ENCODE results near the gene PRMT5. TPM values are rescaled to one million over a fixed set of nuclear protein-coding genes. Genes with fewer than 3 reads are reported as not detected.

Gene PRMT5
- total RNA-seq, 1 experiment from 2014 or later, result 107 TPM

GRCh38 chr14:22901799-22902198 lies 27.4 kb downstream of the PRMT5 start:
- intact Hi-C loops (cut with micrococcal nuclease; ENCODE audit: unreplicated experiment), result no loop called here
- TF ChIP-seq CTCF (IDR thresholded peaks at IDR 0.05; ENCODE audit: insufficient read depth in 1 of 2, low read depth in 1 of 2, low read length in 1 of 2, severe bottlenecking in 1 of 2, unreplicated experiment in 1 of 2), result no peak

GRCh38 chr14:22900081-22900799 lies 28.9 kb downstream of the PRMT5 start:
- H3K27me3 Mint-ChIP-seq (ENCODE audit: insufficient read depth, unreplicated experiment), result no peaks in the 10 kb centered on the region
- CTCF ChIA-PET, result interaction anchor here (0.6 to 1.6 kb wide), 18 partner anchors 10 to 330 kb away, joined by 3 to 10 read pairs (median 4); partner anchors contain the start of genes LRP10 and RBM23
- H3K36me3 ChIP-seq (ENCODE audit: control insufficient read depth, insufficient read depth, low read length), result peaks cover 10% of the 10 kb centered on the region
- intact Hi-C loops (cut with micrococcal nuclease; ENCODE audit: unreplicated experiment), result loop anchor here (1.0 kb wide), 3 partner anchors 28 to 343 kb away; no protein-coding TSS in a partner anchor
- TF ChIP-seq CTCF (IDR thresholded peaks at IDR 0.05; ENCODE audit: insufficient read depth in 1 of 2, low read depth in 1 of 2, low read length in 1 of 2, severe bottlenecking in 1 of 2, unreplicated experiment in 1 of 2), result peak; percentile 46 to 70
- 0 out of 2 replicates have a peak, but pooled peaks cover 7% of the 10 kb centered on the region for H3K4me1 ChIP-seq
- H3K4me3 Mint-ChIP-seq (ENCODE audit: unreplicated experiment), result no peak overlapping the region
- H3K4me3 ChIP-seq (ENCODE audit: low read depth, low read length), result no peak overlapping the region
- H3K27me3 ChIP-seq (replicated peaks; ENCODE audit: control insufficient read depth, insufficient read depth, low read length), result no peaks in the 10 kb centered on the region
- POLR2A ChIA-PET, result interaction anchor here (0.6 kb wide), 1 partner anchor 28 kb away, joined by 3 read pairs; no protein-coding TSS in a partner anchor
- H3K36me3 Mint-ChIP-seq (ENCODE audit: insufficient read depth, unreplicated experiment), result peaks cover 40% of the 10 kb centered on the region
- no peaks in the 10 kb centered on the region for H3K9me3 ChIP-seq
- H3K9me3 Mint-ChIP-seq (ENCODE audit: unreplicated experiment), result no peaks in the 10 kb centered on the region
- no peaks in the 10 kb centered on the region for H3K4me1 Mint-ChIP-seq (ENCODE audit: low read depth, unreplicated experiment)
- DNase-seq, result peak; percentile 57 to 64
- no peak overlapping the region for H3K27ac Mint-ChIP-seq (ENCODE audit: unreplicated experiment)
- no TSS peak for BruUV-seq (replicated peaks)

More at GRCh38 chr14:22901799-22902198, 27.4 kb downstream of the PRMT5 start:
- Histone ChIP-seq H3K4me3 (ENCODE audit: low read depth, low read length) (no peak overlapping the region), H3K36me3 (ENCODE audit: control insufficient read depth, insufficient read depth, low read length) (peaks cover 10% of the 10 kb centered on the region), H3K27me3 (replicated peaks; ENCODE audit: control insufficient read depth, insufficient read depth, low read length) (no peaks in the 10 kb centered on the region), H3K9me3 (no peaks in the 10 kb centered on the region), H3K4me1 (0 out of 2 replicates have a peak, but pooled peaks cover 7% of the 10 kb centered on the region)
- Mint-ChIP-seq H3K4me3 (ENCODE audit: unreplicated experiment) (no peak overlapping the region), H3K9me3 (ENCODE audit: unreplicated experiment) (no peaks in the 10 kb centered on the region), H3K27ac (ENCODE audit: unreplicated experiment) (no peak overlapping the region), H3K4me1 (ENCODE audit: low read depth, unreplicated experiment) (no peaks in the 10 kb centered on the region), H3K27me3 (ENCODE audit: insufficient read depth, unreplicated experiment) (no peaks in the 10 kb centered on the region), H3K36me3 (ENCODE audit: insufficient read depth, unreplicated experiment) (peaks cover 56% of the 10 kb centered on the region)
- no peak for DNase-seq
- ChIA-PET POLR2A (interaction anchor here (0.6 kb wide), 1 partner anchor 29 kb away, joined by 3 read pairs; no protein-coding TSS in a partner anchor), CTCF (interaction anchor here (0.7 to 1.1 kb wide), 2 partner anchors 30 to 49 kb away, joined by 3 to 4 read pairs; no protein-coding TSS in a partner anchor)
- no TSS peak for BruUV-seq (replicated peaks)

GRCh38 chr14:22898302-22899090 lies 30.7 kb downstream of the PRMT5 start:
- intact Hi-C loops (cut with micrococcal nuclease; ENCODE audit: unreplicated experiment), result no loop called here
- ChIA-PET CTCF (no interaction called here), POLR2A (no interaction called here)
- DNase-seq, result no peak
- Mint-ChIP-seq H3K36me3 (ENCODE audit: insufficient read depth, unreplicated experiment) (peaks cover 23% of the 10 kb centered on the region), H3K4me3 (ENCODE audit: unreplicated experiment) (no peak overlapping the region), H3K9me3 (ENCODE audit: unreplicated experiment) (no peaks in the 10 kb centered on the region), H3K27me3 (ENCODE audit: insufficient read depth, unreplicated experiment) (no peaks in the 10 kb centered on the region), H3K27ac (ENCODE audit: unreplicated experiment) (no peak overlapping the region), H3K4me1 (ENCODE audit: low read depth, unreplicated experiment) (no peaks in the 10 kb centered on the region)
- Histone ChIP-seq H3K4me3 (ENCODE audit: low read depth, low read length) (no peak overlapping the region), H3K27me3 (replicated peaks; ENCODE audit: control insufficient read depth, insufficient read depth, low read length) (no peaks in the 10 kb centered on the region), H3K4me1 (0 out of 2 replicates have a peak, but pooled peaks cover 7% of the 10 kb centered on the region), H3K9me3 (no peaks in the 10 kb centered on the region), H3K36me3 (ENCODE audit: control insufficient read depth, insufficient read depth, low read length) (peaks cover 7% of the 10 kb centered on the region)
- TF ChIP-seq CTCF (IDR thresholded peaks at IDR 0.05; ENCODE audit: insufficient read depth in 1 of 2, low read depth in 1 of 2, low read length in 1 of 2, severe bottlenecking in 1 of 2, unreplicated experiment in 1 of 2), result no peak
- no TSS peak for BruUV-seq (replicated peaks)

Measured in Caco-2 (cell line).